HepG2 (cell line): ENCODE data around the gene MSMB. TPM values are rescaled to one million over a fixed set of nuclear protein-coding genes. Genes with fewer than 3 reads are reported as not detected.

Experiments used
- AGO2 ChIP-seq: fragments of 200-400 bp; formaldehyde crosslinking; optimal IDR thresholded peaks from 2 replicates; pipeline ENCODE3; 2017; ENCODE audit warnings: mild to moderate bottlenecking, low read depth, low read length, moderate library complexity
- KIAA2018 ChIP-seq: sonication (generic); formaldehyde crosslinking; IDR thresholded peaks from 2 replicates; pipeline ENCODE4 v1.5.0; 2020; ENCODE audit warnings: mild to moderate bottlenecking, missing genetic modification reagents, borderline replicate concordance
- KLF15 ChIP-seq: sonication (generic); formaldehyde crosslinking; IDR thresholded peaks from 2 replicates; pipeline ENCODE4 v1.8.1; 2023; ENCODE audit warnings: borderline replicate concordance, mild to moderate bottlenecking, inconsistent platforms, missing genetic modification reagents, mixed read lengths
- TCF7L2 ChIP-seq: IDR thresholded peaks from 2 replicates; pipeline ENCODE4 v1.6.1; 2011; ENCODE audit warnings: mild to moderate bottlenecking, low read depth, low read length, moderate library complexity
- ZEB1 ChIP-seq: IDR thresholded peaks from 2 replicates; pipeline ENCODE4 v1.6.1; 2012; ENCODE audit warnings: mild to moderate bottlenecking, low read depth, inconsistent platforms; ENCODE audit not compliant: insufficient replicate concordance
- ZNF326 ChIP-seq: sonication (generic); formaldehyde crosslinking; IDR thresholded peaks from 2 replicates; pipeline ENCODE4 v1.4.0; 2020; ENCODE audit warnings: missing genetic modification reagents, borderline replicate concordance
- polyA plus RNA-seq, 8 experiments: library from polyadenylated mRNA; depleted of rRNA in 3 of 8; stranded (reverse) in 7 of 8; unstranded in 1 of 8; fragments of >200 nt; fragmentation: Illumina TruSeq in 4 of 8; extraction: Trizol in 4 of 8; gene quantifications; 2 replicates each; pipeline versions ENCODE4 v1.2.1 to v1.2.3, GENCODE V29; 2011 to 2016; ENCODE audit warnings: low read depth in 4 of 8, missing spikeins in 1 of 8, mixed read lengths in 1 of 8; ENCODE audit not compliant: insufficient read depth in 1 of 8
- total RNA-seq, 5 experiments: library from RNA; depleted of rRNA; stranded (reverse); fragments of >200 nt; fragmentation: Illumina TruSeq; extraction: Trizol; gene quantifications; 2 replicates each; pipeline ENCODE4 v1.2.3, GENCODE V29; 2016; ENCODE audit warnings: low read depth in 1 of 5
- TF ChIP-seq, protein P1 (sequence below): sonication (generic); formaldehyde crosslinking; IDR thresholded peaks from 2 replicates; pipeline ENCODE4 v1.4.0; 2020; ENCODE audit warnings: mild to moderate bottlenecking, missing genetic modification reagents

MSMB gene
- total and polyA plus RNA-seq, 2 of the 13 experiments (the other 11 are each of a cell fraction or from before 2014, with no cell fraction given): 0.84 TPM; not detected in 1

DNA sequence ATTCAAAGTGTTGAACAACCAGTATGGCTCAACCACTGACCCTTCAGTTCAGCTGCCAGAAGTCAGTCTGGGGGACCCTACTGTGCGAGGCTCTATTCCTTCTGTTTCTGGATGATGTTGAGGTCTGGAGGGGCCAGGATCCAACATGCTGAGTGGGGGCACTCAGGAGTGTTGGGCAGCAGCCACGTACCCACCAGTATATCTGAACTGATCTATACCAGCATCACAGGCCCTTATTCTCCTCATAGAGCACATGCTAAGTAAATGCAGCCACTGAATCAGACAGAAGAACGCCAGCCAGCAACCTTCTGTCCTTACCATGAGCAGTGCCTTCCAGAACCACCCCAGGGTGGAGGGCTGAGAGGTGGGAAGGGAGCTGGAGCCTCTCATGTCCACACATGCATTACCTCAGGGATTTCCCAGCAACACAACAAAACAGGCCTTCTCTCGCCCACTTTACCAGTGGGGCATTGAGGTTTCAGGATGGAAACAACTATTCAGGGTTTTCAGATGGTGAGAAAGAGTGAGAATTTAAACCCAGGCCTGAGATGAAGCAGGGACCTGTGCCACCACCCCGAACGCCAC is 6.8 kb upstream of the MSMB start (continued):
- TF ChIP-seq KIAA2018 (CRISPR knock-in tag): no peak
- TF ChIP-seq AGO2: no peak
- TF ChIP-seq, protein P1, sequence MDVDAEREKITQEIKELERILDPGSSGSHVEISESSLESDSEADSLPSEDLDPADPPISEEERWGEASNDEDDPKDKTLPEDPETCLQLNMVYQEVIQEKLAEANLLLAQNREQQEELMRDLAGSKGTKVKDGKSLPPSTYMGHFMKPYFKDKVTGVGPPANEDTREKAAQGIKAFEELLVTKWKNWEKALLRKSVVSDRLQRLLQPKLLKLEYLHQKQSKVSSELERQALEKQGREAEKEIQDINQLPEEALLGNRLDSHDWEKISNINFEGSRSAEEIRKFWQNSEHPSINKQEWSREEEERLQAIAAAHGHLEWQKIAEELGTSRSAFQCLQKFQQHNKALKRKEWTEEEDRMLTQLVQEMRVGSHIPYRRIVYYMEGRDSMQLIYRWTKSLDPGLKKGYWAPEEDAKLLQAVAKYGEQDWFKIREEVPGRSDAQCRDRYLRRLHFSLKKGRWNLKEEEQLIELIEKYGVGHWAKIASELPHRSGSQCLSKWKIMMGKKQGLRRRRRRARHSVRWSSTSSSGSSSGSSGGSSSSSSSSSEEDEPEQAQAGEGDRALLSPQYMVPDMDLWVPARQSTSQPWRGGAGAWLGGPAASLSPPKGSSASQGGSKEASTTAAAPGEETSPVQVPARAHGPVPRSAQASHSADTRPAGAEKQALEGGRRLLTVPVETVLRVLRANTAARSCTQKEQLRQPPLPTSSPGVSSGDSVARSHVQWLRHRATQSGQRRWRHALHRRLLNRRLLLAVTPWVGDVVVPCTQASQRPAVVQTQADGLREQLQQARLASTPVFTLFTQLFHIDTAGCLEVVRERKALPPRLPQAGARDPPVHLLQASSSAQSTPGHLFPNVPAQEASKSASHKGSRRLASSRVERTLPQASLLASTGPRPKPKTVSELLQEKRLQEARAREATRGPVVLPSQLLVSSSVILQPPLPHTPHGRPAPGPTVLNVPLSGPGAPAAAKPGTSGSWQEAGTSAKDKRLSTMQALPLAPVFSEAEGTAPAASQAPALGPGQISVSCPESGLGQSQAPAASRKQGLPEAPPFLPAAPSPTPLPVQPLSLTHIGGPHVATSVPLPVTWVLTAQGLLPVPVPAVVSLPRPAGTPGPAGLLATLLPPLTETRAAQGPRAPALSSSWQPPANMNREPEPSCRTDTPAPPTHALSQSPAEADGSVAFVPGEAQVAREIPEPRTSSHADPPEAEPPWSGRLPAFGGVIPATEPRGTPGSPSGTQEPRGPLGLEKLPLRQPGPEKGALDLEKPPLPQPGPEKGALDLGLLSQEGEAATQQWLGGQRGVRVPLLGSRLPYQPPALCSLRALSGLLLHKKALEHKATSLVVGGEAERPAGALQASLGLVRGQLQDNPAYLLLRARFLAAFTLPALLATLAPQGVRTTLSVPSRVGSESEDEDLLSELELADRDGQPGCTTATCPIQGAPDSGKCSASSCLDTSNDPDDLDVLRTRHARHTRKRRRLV (CRISPR knock-in tag): no peak
- no peak for TF ChIP-seq ZNF326 (CRISPR knock-in tag)
- no peak for TF ChIP-seq KLF15
- TF ChIP-seq ZEB1: no peak
- TF ChIP-seq TCF7L2: no peak
